GM18508 (cell line): ENCODE data around the gene LRP2.
"Not testable (repeated sequence)": the region's sequence is repeated elsewhere in the genome, so short reads cannot be mapped to it uniquely, and the experiment has no call there.

Source experiments
- ATAC-seq: cut with Tn5 transposase; IDR thresholded peaks from one replicate; pipeline ENCODE4 v1.9.1; 2021; ENCODE audit warnings: moderate number of reproducible peaks; ENCODE audit not compliant: insufficient read depth, unreplicated experiment

LRP2 gene

GRCh38 chr2:169349535-169349934 is 12.8 kb downstream of the LRP2 start:
- ATAC-seq, result no peak

- ATAC-seq, result no peak
These were observed 13.9 kb downstream of the LRP2 start for GRCh38 chr2:169348321-169349024.

- ATAC-seq, result no peak
These were observed 16.6 kb downstream of the LRP2 start for GRCh38 chr2:169345486-169346437.

GRCh38 chr2:169344736-169345485 is 17.4 kb downstream of the LRP2 start:
- no peak for ATAC-seq

GRCh38 chr2:169343202-169343601 is 19.1 kb downstream of the LRP2 start:
- ATAC-seq, result no peak

GRCh38 chr2:169339657-169340056 is 22.7 kb downstream of the LRP2 start:
- no peak for ATAC-seq

- ATAC-seq, result no peak
These were observed 25.6 kb downstream of the LRP2 start for GRCh38 chr2:169336695-169337094.

GRCh38 chr2:169330555-169331198 is 31.7 kb downstream of the LRP2 start:
- no peak for ATAC-seq

- ATAC-seq, result no peak
These were observed 32.4 kb downstream of the LRP2 start for GRCh38 chr2:169329688-169330554.

GRCh38 chr2:169328785-169329184 is 33.5 kb downstream of the LRP2 start:
- ATAC-seq, result no peak

- ATAC-seq, result not testable (repeated sequence)
These were observed 34.5 kb downstream of the LRP2 start for GRCh38 chr2:169327837-169328236.

- ATAC-seq, result not testable (repeated sequence)
These were observed 36.4 kb downstream of the LRP2 start for GRCh38 chr2:169325886-169326285.

- ATAC-seq, result no peak
These were observed 37.6 kb downstream of the LRP2 start for GRCh38 chr2:169324581-169325260.

- ATAC-seq, result no peak
These were observed 38.5 kb downstream of the LRP2 start for GRCh38 chr2:169323841-169324240.

GRCh38 chr2:169320561-169320960 is 41.8 kb downstream of the LRP2 start:
- no peak for ATAC-seq

GRCh38 chr2:169315357-169315756 is 47.0 kb downstream of the LRP2 start:
- no peak for ATAC-seq

GRCh38 chr2:169308349-169308748 is 54.0 kb downstream of the LRP2 start:
- ATAC-seq, result not testable (repeated sequence)

- not testable (repeated sequence) for ATAC-seq
These were observed 57.6 kb downstream of the LRP2 start for GRCh38 chr2:169304689-169305088.
